Measurements from ENCODE around the gene KRTAP1-5. TPM values are rescaled to one million over a fixed set of nuclear protein-coding genes. Genes with fewer than 3 reads are reported as not detected.

Gene KRTAP1-5
- not detected for total RNA-seq

GRCh38 chr17:41026715-41027471 lies at the start of gene KRTAP1-5:
Gene KRTAP1-5 (minus strand): TSS chr17:41027208. CDS start chr17:41027155, 53 bp downstream.

GRCh38 chr17:41065829-41066624 lies 39.0 kb upstream of the KRTAP1-5 start, which contains the start of gene KRTAP2-4:
Gene KRTAP2-4 (minus strand): TSS chr17:41065879. CDS start chr17:41065845, 34 bp downstream.

GRCh38 chr17:41060052-41060604 lies 33.1 kb upstream of the KRTAP1-5 start, which contains the start of gene KRTAP2-3:
Gene KRTAP2-3 (minus strand): TSS chr17:41060114. CDS start chr17:41060050, 64 bp downstream.

GRCh38 chr17:41055130-41055529 lies 28.1 kb upstream of the KRTAP1-5 start, which contains the start of gene KRTAP2-2:
Gene KRTAP2-2 (minus strand): TSS chr17:41055230. CDS start chr17:41055211, 19 bp downstream.

GRCh38 chr17:41046735-41047465 lies 19.9 kb upstream of the KRTAP1-5 start, which contains the start of gene KRTAP2-1:
Gene KRTAP2-1 (minus strand): TSS chr17:41047316. CDS start chr17:41047267, 49 bp downstream.

GRCh38 chr17:41040783-41041571 lies 14.0 kb upstream of the KRTAP1-5 start, which contains the start of gene KRTAP1-1:
Gene KRTAP1-1 (minus strand): TSS chr17:41041450. CDS start chr17:41041397, 53 bp downstream.

GRCh38 chr17:41034346-41034935 lies 7.4 kb upstream of the KRTAP1-5 start, which contains the start of gene KRTAP1-3:
Gene KRTAP1-3 (minus strand): TSS chr17:41034874. CDS start chr17:41034821, 53 bp downstream.

GRCh38 chr17:41029633-41030245 lies 2.7 kb upstream of the KRTAP1-5 start, which contains the start of gene KRTAP1-4:
Gene KRTAP1-4 (minus strand): TSS chr17:41030195. CDS start chr17:41030078, 117 bp downstream.

GRCh38 chr17:41008811-41009210 lies 18.2 kb downstream of the KRTAP1-5 start, which contains the start of gene KRTAP3-1:
Gene KRTAP3-1 (minus strand): TSS chr17:41009128. CDS start chr17:41009074, 54 bp downstream.

GRCh38 chr17:40999563-40999962 lies 27.4 kb downstream of the KRTAP1-5 start, which contains the start of gene KRTAP3-2:
Gene KRTAP3-2 (minus strand): TSS chr17:40999906. CDS start chr17:40999853, 53 bp downstream.

GRCh38 chr17:40993839-40994238 lies 33.2 kb downstream of the KRTAP1-5 start, which contains the start of gene KRTAP3-3:
Gene KRTAP3-3 (minus strand): TSS chr17:40994164. CDS start chr17:40994097, 67 bp downstream.

GRCh38 chr17:40984226-40984625 lies 42.8 kb downstream of the KRTAP1-5 start, which contains the start of gene KRT40:
Gene KRT40 (minus strand): TSS chr17:40984326. CDS start chr17:40984273, 53 bp downstream.

Small RNAs within 50 kb of the gene (small RNA-seq; reads per million reads assigned to genes)
- gene KRTAP3-4P = 0 reads per million in 2 donors

Other genes starting within 250 kb of the KRTAP1-5 start
- 1 to 10 TPM in 1 of 2 donors, not detected in 1; 1.3 TPM for gene KRT27, start 244.7 kb downstream of the KRTAP1-5 start, total RNA-seq
- not detected for gene KRT28, start 227.2 kb downstream of the KRTAP1-5 start, total RNA-seq
- 1 to 10 TPM; 1.7 to 3.0 TPM for gene KRT10, start 204.6 kb downstream of the KRTAP1-5 start, total RNA-seq
- under 1 TPM in 1 of 2 donors, not detected in 1; 0.34 TPM for gene KRT12, start 160.0 kb downstream of the KRTAP1-5 start, total RNA-seq
- gene KRT20, start 142.0 kb downstream of the KRTAP1-5 start, total RNA-seq = not detected
- not detected for gene KRT23, start 89.6 kb downstream of the KRTAP1-5 start, total RNA-seq
- not detected for gene KRT39, start 60.3 kb downstream of the KRTAP1-5 start, total RNA-seq
- gene KRT40, start 42.9 kb downstream of the KRTAP1-5 start, total RNA-seq = not detected
- not detected for gene KRTAP3-3, start 33.0 kb downstream of the KRTAP1-5 start, total RNA-seq
- not detected for gene KRTAP3-2, start 27.3 kb downstream of the KRTAP1-5 start, total RNA-seq
- gene KRTAP3-1, start 18.1 kb downstream of the KRTAP1-5 start, total RNA-seq = not detected
- not detected for gene KRTAP1-4, start 3.0 kb upstream of the KRTAP1-5 start, total RNA-seq
- not detected for gene KRTAP1-3, start 7.7 kb upstream of the KRTAP1-5 start, total RNA-seq
- gene KRTAP1-1, start 14.2 kb upstream of the KRTAP1-5 start, total RNA-seq = not detected
- gene KRTAP2-1, start 20.1 kb upstream of the KRTAP1-5 start, total RNA-seq = not detected
- not detected for gene KRTAP2-2, start 28.0 kb upstream of the KRTAP1-5 start, total RNA-seq
- gene KRTAP2-3, start 32.9 kb upstream of the KRTAP1-5 start, total RNA-seq = not detected
- gene KRTAP2-4, start 38.7 kb upstream of the KRTAP1-5 start, total RNA-seq = not detected
- gene KRTAP4-7, start 56.9 kb upstream of the KRTAP1-5 start, total RNA-seq = not detected
- not detected for gene KRTAP4-8, start 70.9 kb upstream of the KRTAP1-5 start, total RNA-seq
- not detected for gene KRTAP4-16, start 75.0 kb upstream of the KRTAP1-5 start, total RNA-seq
- gene KRTAP4-9, start 78.2 kb upstream of the KRTAP1-5 start, total RNA-seq = not detected
- gene KRTAP4-11, start 91.2 kb upstream of the KRTAP1-5 start, total RNA-seq = not detected
- not detected for gene KRTAP4-12, start 97.0 kb upstream of the KRTAP1-5 start, total RNA-seq
- not detected for gene KRTAP4-6, start 113.3 kb upstream of the KRTAP1-5 start, total RNA-seq
- not detected for gene KRTAP4-5, start 122.6 kb upstream of the KRTAP1-5 start, total RNA-seq
- not detected for gene KRTAP4-4, start 133.5 kb upstream of the KRTAP1-5 start, total RNA-seq
- gene KRTAP4-3, start 141.0 kb upstream of the KRTAP1-5 start, total RNA-seq = not detected
- gene KRTAP4-2, start 151.0 kb upstream of the KRTAP1-5 start, total RNA-seq = not detected
- not detected for gene KRTAP4-1, start 157.7 kb upstream of the KRTAP1-5 start, total RNA-seq
- gene KRTAP9-1, start 162.7 kb upstream of the KRTAP1-5 start, total RNA-seq = not detected
- gene KRTAP9-2, start 199.4 kb upstream of the KRTAP1-5 start, total RNA-seq = not detected
- gene KRTAP9-3, start 205.2 kb upstream of the KRTAP1-5 start, total RNA-seq = not detected
- not detected for gene KRTAP9-8, start 210.8 kb upstream of the KRTAP1-5 start, total RNA-seq
- gene KRTAP9-4, start 222.5 kb upstream of the KRTAP1-5 start, total RNA-seq = not detected
- not detected for gene KRTAP9-9, start 228.2 kb upstream of the KRTAP1-5 start, total RNA-seq
- not detected for gene KRTAP9-6, start 238.2 kb upstream of the KRTAP1-5 start, total RNA-seq
- not detected for gene KRTAP9-7, start 248.5 kb upstream of the KRTAP1-5 start, total RNA-seq

Data from melanocyte of skin (primary cell).